ENCODE results near the gene CA5A.

GRCh38 chr16:87953308-87954215 lies 17.2 kb upstream of the CA5A start:
- TF ChIP-seq CTCF (IDR thresholded peaks at IDR 0.05) (no peak), POLR2A (IDR thresholded peaks at IDR 0.05; ENCODE audit: low read depth) (no peak), POLR2AphosphoS5 (IDR thresholded peaks at IDR 0.05) (no peak)

All from esophagus muscularis mucosa (tissue), 3 donors.